ENCODE results near the gene SLIT1.

- no peak for TF ChIP-seq POLR2A (IDR thresholded peaks at IDR 0.05)
- no peak for TF ChIP-seq CTCF (IDR thresholded peaks at IDR 0.05)
- TF ChIP-seq POLR2AphosphoS5 (IDR thresholded peaks at IDR 0.05; ENCODE audit: insufficient read depth in 1 of 2, low read depth in 1 of 2): no peak
Observed at GRCh38 chr10:97179311-97179710, 6.4 kb downstream of the SLIT1 start.
